Measurements from ENCODE around the gene SAYSD1. TPM values are rescaled to one million over a fixed set of nuclear protein-coding genes. Genes with fewer than 3 reads are reported as not detected.

SAYSD1 gene
- total and polyA plus RNA-seq, 2 experiments from 2014 or later = 8.2 to 10.0 TPM

- TF ChIP-seq REST (IDR thresholded peaks at IDR 0.05; ENCODE audit: unreplicated experiment) (no peak), CTCF (conservative IDR thresholded peaks at IDR 0.05; ENCODE audit: low read depth in 2 of 2) (no peak), POLR2AphosphoS5 (IDR thresholded peaks at IDR 0.05; ENCODE audit: low read depth) (no peak), JUNB (IDR thresholded peaks at IDR 0.05; ENCODE audit: unreplicated experiment) (no peak), ZNF114 (CRISPR knock-in tag; IDR thresholded peaks at IDR 0.05) (no peak), CREB1 (CRISPR knock-in tag; IDR thresholded peaks at IDR 0.05; ENCODE audit: low read depth) (no peak)
Measured at GRCh38 chr6:39080246-39080875, 34.6 kb downstream of the SAYSD1 start (continued).

DNA sequence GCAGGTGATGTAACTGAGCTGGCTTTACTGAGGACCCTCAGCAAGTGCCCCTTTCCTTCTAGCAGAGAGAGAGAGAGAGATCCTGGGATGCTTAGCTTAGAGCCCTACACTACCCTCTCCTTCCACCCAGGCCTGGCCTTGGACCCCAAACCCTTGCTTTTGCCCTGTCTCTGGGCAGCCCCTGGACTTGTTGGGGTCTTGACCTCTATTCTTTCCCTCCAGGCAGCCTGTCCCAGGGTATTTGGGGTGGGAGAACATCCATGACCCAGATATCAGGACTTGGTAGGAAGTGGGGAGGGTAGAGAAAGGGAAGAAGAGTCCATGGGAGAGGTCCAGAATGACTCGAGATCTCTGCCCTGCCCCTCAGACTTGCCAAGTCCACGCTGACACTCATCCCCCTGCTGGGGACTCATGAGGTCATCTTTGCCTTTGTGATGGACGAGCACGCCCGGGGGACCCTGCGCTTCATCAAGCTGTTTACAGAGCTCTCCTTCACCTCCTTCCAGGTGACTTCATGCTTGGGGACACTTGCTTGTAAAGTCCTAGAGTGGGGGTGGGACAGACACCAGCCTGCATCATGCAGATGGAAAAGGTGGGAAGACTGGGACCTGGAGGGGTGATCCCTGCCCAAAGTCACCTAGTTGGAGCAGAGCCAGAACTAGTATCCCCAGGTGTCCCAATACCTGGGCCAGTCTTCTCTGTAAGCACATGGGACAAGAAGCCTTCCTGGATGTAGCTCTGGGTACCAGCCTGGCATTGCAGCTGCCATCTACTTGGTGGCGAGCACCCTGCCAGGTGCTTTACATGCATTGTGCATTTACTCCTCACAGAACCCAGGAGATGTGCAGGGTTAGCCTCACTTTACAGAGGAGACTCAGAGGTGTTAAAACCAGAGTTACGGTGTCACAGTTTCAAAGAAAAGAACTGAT is 35.5 kb downstream of the SAYSD1 start:
- no peaks in the 10 kb centered on the region for H3K9me2 ChIP-seq (ENCODE audit: insufficient read depth)
- no peak overlapping the region for H2AFZ ChIP-seq
- ATAC-seq = no peak
- Mint-ChIP-seq H3K27ac (no peak overlapping the region), H3K27me3 (ENCODE audit: insufficient read depth, low read depth, poor library complexity) (peaks cover 19% of the 10 kb centered on the region), H3K9me3 (no peaks in the 10 kb centered on the region), H3K4me3 (no peak overlapping the region), H3K4me1 (peaks cover 12% of the 10 kb centered on the region), H3K36me3 (ENCODE audit: low read depth) (no peaks in the 10 kb centered on the region)
- DNase-seq (ENCODE audit: low spot score) = no peak
- no peaks in the 10 kb centered on the region for H4K20me1 ChIP-seq (replicated peaks; ENCODE audit: insufficient read depth)
- no peak overlapping the region for H3K4me2 ChIP-seq
- no peaks in the 10 kb centered on the region for H3K36me3 ChIP-seq (ENCODE audit: insufficient read depth)
- no peaks in the 10 kb centered on the region for H3K79me2 ChIP-seq (replicated peaks; ENCODE audit: insufficient read depth)
- no peak for TF ChIP-seq EZH2 (IDR thresholded peaks at IDR 0.05; ENCODE audit: low read depth, unreplicated experiment)
- TF ChIP-seq EZH2phosphoT487 (IDR thresholded peaks at IDR 0.05; ENCODE audit: unreplicated experiment) = no peak
- TF ChIP-seq STAT1 (IDR thresholded peaks at IDR 0.05; ENCODE audit: unreplicated experiment) = no peak
- no peak for TF ChIP-seq ETS1 (IDR thresholded peaks at IDR 0.05)
- no peak for TF ChIP-seq ZNF331 (CRISPR knock-in tag; IDR thresholded peaks at IDR 0.05; ENCODE audit: low read depth)
- TF ChIP-seq REST (IDR thresholded peaks at IDR 0.05; ENCODE audit: unreplicated experiment) = no peak
- TF ChIP-seq POLR2AphosphoS5 (IDR thresholded peaks at IDR 0.05; ENCODE audit: low read depth) = no peak
- no peak for TF ChIP-seq ZNF114 (CRISPR knock-in tag; IDR thresholded peaks at IDR 0.05)
- TF ChIP-seq NANOG (IDR thresholded peaks at IDR 0.05; ENCODE audit: borderline replicate concordance) = no peak
- no peaks in the 10 kb centered on the region; the same call in 1 of the 2 replicates for H3K4me1 ChIP-seq (ENCODE audit: insufficient read depth)
- no peaks in the 10 kb centered on the region for H3F3A ChIP-seq (replicated peaks; ENCODE audit: low read depth)
- H3K4me3 ChIP-seq = no peak overlapping the region
- no peaks in the 10 kb centered on the region for H3K27me3 ChIP-seq (ENCODE audit: insufficient read depth)
- H3K27ac ChIP-seq (ENCODE audit: low read depth) = no peak overlapping the region
